Mesothelial cell of epicardium (in vitro differentiated cells): ENCODE measurements around the gene HSD17B13. TPM values are rescaled to one million over a fixed set of nuclear protein-coding genes. Genes with fewer than 3 reads are reported as not detected.

ENCODE experiments used
- DNase-seq, 2 experiments: peaks; one replicate each; pipeline ENCODE4 v3.0.0; 2021; ENCODE audit warnings: low spot score in 2 of 2; ENCODE audit not compliant: unreplicated experiment in 2 of 2
- H3K27ac Mint-ChIP-seq: 2 replicates; pipeline ENCODE4 v1.8.0; 2021; ENCODE audit warnings: mixed read lengths
- H3K27me3 Mint-ChIP-seq: 2 replicates; pipeline ENCODE4 v1.8.0; 2021; ENCODE audit warnings: low read depth, mixed read lengths
- H3K36me3 Mint-ChIP-seq: 2 replicates; pipeline ENCODE4 v1.8.0; 2021; ENCODE audit warnings: mixed read lengths
- H3K4me1 Mint-ChIP-seq: 2 replicates; pipeline ENCODE4 v1.8.0; 2021; ENCODE audit warnings: mixed read lengths
- H3K4me3 Mint-ChIP-seq: 2 replicates; pipeline ENCODE4 v1.8.0; 2021; ENCODE audit warnings: mild to moderate bottlenecking, moderate library complexity, mixed read lengths
- H3K9me3 Mint-ChIP-seq: 2 replicates; pipeline ENCODE4 v1.8.0; 2021; ENCODE audit warnings: mixed read lengths
- total RNA-seq: library from RNA; stranded (reverse); gene quantifications from 3 replicates; pipeline ENCODE4 v1.2.1, GENCODE V29; 2021
- TF ChIP-seq, protein P1 (sequence below): fragments of 200-600 bp; sonication (generic); IDR thresholded peaks from one replicate; pipeline ENCODE4 v1.5.0; 2021; ENCODE audit warnings: antibody characterized with exemption; ENCODE audit not compliant: unreplicated experiment

HSD17B13 gene
- total RNA-seq, 1 donor from 2014 or later = 0.20 TPM

DNA sequence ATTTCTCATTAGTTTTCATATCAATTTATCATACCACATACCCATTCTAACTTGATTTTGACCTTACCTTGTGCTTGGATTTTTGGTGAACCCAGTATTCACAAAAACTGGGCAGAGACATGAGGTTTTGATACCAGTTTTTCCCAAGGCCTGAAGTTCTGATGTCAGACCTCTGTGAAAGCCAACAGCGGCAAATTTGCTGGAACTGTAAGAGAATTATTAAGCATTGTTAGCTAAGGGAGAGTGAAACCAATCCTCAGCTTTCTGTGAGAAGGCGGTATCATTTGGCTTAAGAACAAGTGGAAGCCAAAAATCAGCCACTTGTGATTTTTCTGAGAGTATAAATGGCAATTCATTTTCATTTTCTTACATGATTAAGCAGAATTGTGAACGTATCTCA is 8.9 kb downstream of the HSD17B13 start:
- Mint-ChIP-seq H3K36me3 (no peaks in the 10 kb centered on the region), H3K4me3 (no peak overlapping the region), H3K27ac (no peak overlapping the region), H3K9me3 (no peaks in the 10 kb centered on the region), H3K27me3 (no peaks in the 10 kb centered on the region), H3K4me1 (no peaks in the 10 kb centered on the region)
- DNase-seq = no peak
- TF ChIP-seq, protein P1, sequence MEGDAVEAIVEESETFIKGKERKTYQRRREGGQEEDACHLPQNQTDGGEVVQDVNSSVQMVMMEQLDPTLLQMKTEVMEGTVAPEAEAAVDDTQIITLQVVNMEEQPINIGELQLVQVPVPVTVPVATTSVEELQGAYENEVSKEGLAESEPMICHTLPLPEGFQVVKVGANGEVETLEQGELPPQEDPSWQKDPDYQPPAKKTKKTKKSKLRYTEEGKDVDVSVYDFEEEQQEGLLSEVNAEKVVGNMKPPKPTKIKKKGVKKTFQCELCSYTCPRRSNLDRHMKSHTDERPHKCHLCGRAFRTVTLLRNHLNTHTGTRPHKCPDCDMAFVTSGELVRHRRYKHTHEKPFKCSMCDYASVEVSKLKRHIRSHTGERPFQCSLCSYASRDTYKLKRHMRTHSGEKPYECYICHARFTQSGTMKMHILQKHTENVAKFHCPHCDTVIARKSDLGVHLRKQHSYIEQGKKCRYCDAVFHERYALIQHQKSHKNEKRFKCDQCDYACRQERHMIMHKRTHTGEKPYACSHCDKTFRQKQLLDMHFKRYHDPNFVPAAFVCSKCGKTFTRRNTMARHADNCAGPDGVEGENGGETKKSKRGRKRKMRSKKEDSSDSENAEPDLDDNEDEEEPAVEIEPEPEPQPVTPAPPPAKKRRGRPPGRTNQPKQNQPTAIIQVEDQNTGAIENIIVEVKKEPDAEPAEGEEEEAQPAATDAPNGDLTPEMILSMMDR = no peak

DNA sequence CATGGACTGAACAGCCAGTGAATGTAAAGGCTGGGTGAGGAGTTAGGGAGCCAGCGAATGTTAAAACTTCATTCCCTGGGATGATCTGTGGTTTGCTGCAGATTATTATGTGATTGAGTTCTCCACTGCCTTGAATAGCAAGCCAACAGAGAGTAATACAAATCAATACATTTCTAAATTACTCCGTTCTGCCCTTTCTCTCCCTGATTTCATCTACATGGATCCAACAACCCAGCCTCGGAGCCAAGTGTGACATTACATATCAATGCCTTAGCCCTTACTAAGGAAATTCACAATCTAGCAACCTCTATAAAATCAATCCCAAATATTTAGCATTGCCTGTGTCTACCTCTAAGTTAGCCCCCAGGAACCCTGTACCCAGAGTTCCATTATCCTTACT is 11.0 kb downstream of the HSD17B13 start:
- peaks cover 4% of the 10 kb centered on the region for H3K4me1 Mint-ChIP-seq
- H3K9me3 Mint-ChIP-seq = no peaks in the 10 kb centered on the region
- H3K36me3 Mint-ChIP-seq = no peaks in the 10 kb centered on the region
- no peak overlapping the region for H3K27ac Mint-ChIP-seq
- TF ChIP-seq, protein P1 = no peak
- no peaks in the 10 kb centered on the region for H3K27me3 Mint-ChIP-seq
- no peak overlapping the region for H3K4me3 Mint-ChIP-seq
- no peak for DNase-seq

DNA sequence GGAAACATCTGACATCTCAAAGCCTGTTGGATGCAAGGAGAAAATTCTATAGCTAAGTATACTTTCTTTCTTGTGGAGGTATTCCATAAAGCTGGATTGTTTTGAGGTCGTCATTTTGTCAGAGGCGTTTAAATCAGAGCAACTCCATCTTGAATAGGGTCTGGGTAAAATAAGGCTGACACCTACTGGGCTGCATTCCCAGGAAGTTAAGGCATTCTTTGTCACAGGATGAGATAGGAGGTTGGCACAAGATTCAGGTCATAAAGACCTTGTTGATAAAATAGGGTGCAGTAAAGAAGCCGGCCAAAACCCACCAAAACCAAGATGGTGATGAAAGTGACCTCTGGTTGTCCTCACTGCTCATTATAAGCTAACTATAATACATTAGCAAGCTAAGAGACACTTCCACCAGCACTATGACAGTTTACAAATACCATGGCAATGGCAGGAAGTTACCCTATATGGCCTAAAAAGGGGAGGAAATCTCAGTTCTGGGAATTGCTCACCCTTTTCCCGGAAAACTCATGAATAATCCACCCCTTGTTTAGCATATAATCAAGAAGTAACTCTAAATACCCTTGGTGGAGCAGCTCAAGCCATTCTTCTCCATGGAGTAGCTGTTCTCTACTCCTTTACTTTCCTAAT is 11.9 kb downstream of the HSD17B13 start:
- H3K27me3 Mint-ChIP-seq = no peaks in the 10 kb centered on the region

DNA sequence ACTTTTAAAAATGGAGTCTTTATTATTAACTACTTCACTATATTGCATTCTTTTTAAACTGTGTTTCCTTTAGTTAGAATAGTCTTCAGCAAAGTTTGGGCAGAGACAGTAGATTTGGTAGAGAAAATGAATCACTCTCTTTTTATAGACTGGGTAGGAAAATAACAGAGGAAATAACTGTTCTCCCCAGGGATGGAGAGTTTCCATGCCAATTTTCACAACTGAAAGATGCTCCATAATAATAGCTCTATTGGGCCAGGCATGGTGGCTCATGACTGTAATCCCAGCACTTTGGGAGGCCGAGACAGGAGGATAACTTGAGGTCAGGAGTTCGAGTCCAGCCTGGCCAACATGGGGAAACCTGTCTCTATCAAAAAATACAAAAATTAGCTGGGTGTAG is 13.1 kb downstream of the HSD17B13 start:
- Mint-ChIP-seq H3K27me3 (no peaks in the 10 kb centered on the region), H3K4me1 (peaks cover 15% of the 10 kb centered on the region), H3K36me3 (no peaks in the 10 kb centered on the region), H3K4me3 (no peak overlapping the region), H3K9me3 (no peaks in the 10 kb centered on the region), H3K27ac (no peak overlapping the region)
- no peak for DNase-seq
- TF ChIP-seq, protein P1 = no peak

More for the DNA sequence above, 11.9 kb downstream of the HSD17B13 start:
- Mint-ChIP-seq H3K9me3 (no peaks in the 10 kb centered on the region), H3K27ac (no peak overlapping the region), H3K36me3 (no peaks in the 10 kb centered on the region), H3K4me1 (peaks cover 7% of the 10 kb centered on the region), H3K4me3 (no peak overlapping the region)
- no peak for DNase-seq
- TF ChIP-seq, protein P1 = no peak

DNA sequence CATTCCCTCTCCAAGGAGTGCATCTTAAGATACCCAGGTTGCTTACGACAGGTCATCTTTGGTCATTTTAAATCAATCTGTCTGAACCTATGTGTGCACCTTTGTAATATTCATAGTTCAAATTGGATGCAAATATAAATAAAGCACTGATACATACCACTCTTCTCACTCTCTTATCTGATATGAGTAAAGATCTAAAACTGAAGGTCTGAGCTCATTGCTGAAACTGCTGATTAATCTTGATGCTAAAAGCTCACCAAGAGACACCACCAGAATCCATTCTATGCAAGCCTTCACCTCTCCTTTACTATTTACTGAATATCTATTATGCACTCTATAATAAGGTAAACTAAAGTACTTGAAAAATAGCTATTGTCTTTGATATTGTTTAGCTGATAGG is 16.6 kb downstream of the HSD17B13 start:
- H3K27ac Mint-ChIP-seq = no peak overlapping the region
- H3K9me3 Mint-ChIP-seq = no peaks in the 10 kb centered on the region
- H3K36me3 Mint-ChIP-seq = no peaks in the 10 kb centered on the region
- H3K27me3 Mint-ChIP-seq = no peaks in the 10 kb centered on the region
- TF ChIP-seq, protein P1 = no peak
- H3K4me3 Mint-ChIP-seq = no peak overlapping the region
- peaks cover 20% of the 10 kb centered on the region for H3K4me1 Mint-ChIP-seq
- DNase-seq = no peak
